ENCODE results near the gene ELFN2.
"Not testable (repeated sequence)": the region's sequence is repeated elsewhere in the genome, so short reads cannot be mapped to it uniquely, and the experiment has no call there.

ELFN2 gene

GRCh38 chr22:37469416-37470086 lies 42.3 kb upstream of the ELFN2 start:
- TF ChIP-seq ZFX (IDR thresholded peaks at IDR 0.05; ENCODE audit: borderline replicate concordance) (no peak), CTCF (IDR thresholded peaks at IDR 0.05) (no peak)
- no peak overlapping the region for H3K27ac ChIP-seq

GRCh38 chr22:37468201-37468695 lies 41.0 kb upstream of the ELFN2 start:
- not testable (repeated sequence) for H3K27ac ChIP-seq

- H3K27ac ChIP-seq: no peak overlapping the region
- TF ChIP-seq ZFX (IDR thresholded peaks at IDR 0.05; ENCODE audit: borderline replicate concordance): no peak
Measured at GRCh38 chr22:37467391-37467955, 40.2 kb upstream of the ELFN2 start.

GRCh38 chr22:37464181-37464580 lies 36.9 kb upstream of the ELFN2 start:
- TF ChIP-seq CTCF (IDR thresholded peaks at IDR 0.05): no peak
- no peak for TF ChIP-seq ZFX (IDR thresholded peaks at IDR 0.05; ENCODE audit: borderline replicate concordance)
- H3K27ac ChIP-seq: no peak overlapping the region

- TF ChIP-seq CTCF (IDR thresholded peaks at IDR 0.05) (no peak), ZFX (IDR thresholded peaks at IDR 0.05; ENCODE audit: borderline replicate concordance) (no peak)
- H3K27ac ChIP-seq: no peak overlapping the region
Measured at GRCh38 chr22:37462983-37463382, 35.7 kb upstream of the ELFN2 start.

GRCh38 chr22:37462436-37462835 lies 35.2 kb upstream of the ELFN2 start:
- H3K27ac ChIP-seq: no peak overlapping the region
- TF ChIP-seq ZFX (IDR thresholded peaks at IDR 0.05; ENCODE audit: borderline replicate concordance) (no peak), CTCF (IDR thresholded peaks at IDR 0.05) (no peak)

- no peak for TF ChIP-seq ZFX (IDR thresholded peaks at IDR 0.05; ENCODE audit: borderline replicate concordance)
- TF ChIP-seq CTCF (IDR thresholded peaks at IDR 0.05): no peak
- no peak overlapping the region for H3K27ac ChIP-seq
Measured at GRCh38 chr22:37461961-37462360, 34.7 kb upstream of the ELFN2 start.

- TF ChIP-seq ZFX (IDR thresholded peaks at IDR 0.05; ENCODE audit: borderline replicate concordance) (no peak), CTCF (IDR thresholded peaks at IDR 0.05) (no peak)
- no peak overlapping the region for H3K27ac ChIP-seq
Measured at GRCh38 chr22:37460684-37461083, 33.4 kb upstream of the ELFN2 start.
